ENCODE data around the gene HSPA1B.
"Not testable (repeated sequence)": the region's sequence is repeated elsewhere in the genome, so short reads cannot be mapped to it uniquely, and the experiment has no call there.

HSPA1B gene

GRCh38 chr6:31827286-31828079 is at the start of gene HSPA1B:
Gene HSPA1B, plus strand, starts transcription at chr6:31827738. Its CDS starts 213 bp downstream, at chr6:31827951.
- peak; percentile 96 for DNase-seq

- no peak for DNase-seq
Measured at GRCh38 chr6:31778193-31778592, 49.3 kb upstream of the HSPA1B start.

- no peak for DNase-seq
Measured at GRCh38 chr6:31778999-31779885, 48.3 kb upstream of the HSPA1B start.

- no peak for DNase-seq
Measured at GRCh38 chr6:31779908-31780307, 47.6 kb upstream of the HSPA1B start.

- DNase-seq, result no peak
Measured at GRCh38 chr6:31780507-31781243, 46.9 kb upstream of the HSPA1B start.

- DNase-seq, result no peak
Measured at GRCh38 chr6:31781244-31782125, 46.1 kb upstream of the HSPA1B start.

GRCh38 chr6:31782126-31782855 is 45.2 kb upstream of the HSPA1B start:
- no peak for DNase-seq

GRCh38 chr6:31784098-31784925 is 43.2 kb upstream of the HSPA1B start:
- no peak for DNase-seq

- DNase-seq, result no peak
Measured at GRCh38 chr6:31785475-31785874, 42.1 kb upstream of the HSPA1B start.

GRCh38 chr6:31791324-31792089 is 36.0 kb upstream of the HSPA1B start:
- no peak for DNase-seq

GRCh38 chr6:31792090-31792374 is 35.5 kb upstream of the HSPA1B start:
- no peak for DNase-seq

GRCh38 chr6:31792761-31793171 is 34.8 kb upstream of the HSPA1B start:
- no peak for DNase-seq

GRCh38 chr6:31793927-31794245 is 33.7 kb upstream of the HSPA1B start:
- DNase-seq, result not testable (repeated sequence)

- DNase-seq, result no peak
Measured at GRCh38 chr6:31794294-31794865, 33.2 kb upstream of the HSPA1B start.

- no peak for DNase-seq
Measured at GRCh38 chr6:31794866-31795615, 32.5 kb upstream of the HSPA1B start.

- peak; percentile 90 for DNase-seq
Measured at GRCh38 chr6:31795616-31796298, 31.8 kb upstream of the HSPA1B start, which contains the start of gene VARS1. Gene VARS1, minus strand, starts transcription at chr6:31795752. Its CDS starts 535 bp downstream, at chr6:31795217.

GRCh38 chr6:31796993-31797385 is 30.5 kb upstream of the HSPA1B start:
- DNase-seq, result no peak

- DNase-seq, result peak; percentile 47
Measured at GRCh38 chr6:31797588-31797987, 29.9 kb upstream of the HSPA1B start.
